ENCODE data around the gene DENND5A. TPM values are rescaled to one million over a fixed set of nuclear protein-coding genes. Genes with fewer than 3 reads are reported as not detected.

Gene DENND5A
- total RNA-seq, 4 donors from 2014 or later: 107 to 132 (median 111) TPM

GRCh38 chr11:9176550-9176949 is 88.6 kb downstream of the DENND5A start:
- no peak for TF ChIP-seq CTCF (IDR thresholded peaks at IDR 0.05; ENCODE audit: low read depth)

- TF ChIP-seq CTCF (IDR thresholded peaks at IDR 0.05; ENCODE audit: low read depth): no peak
These were observed 89.0 kb downstream of the DENND5A start for GRCh38 chr11:9176136-9176535.

GRCh38 chr11:9172389-9172788 is 92.8 kb downstream of the DENND5A start:
- no peak for TF ChIP-seq CTCF (IDR thresholded peaks at IDR 0.05; ENCODE audit: low read depth)

- TF ChIP-seq CTCF (IDR thresholded peaks at IDR 0.05; ENCODE audit: low read depth): no peak
These were observed 94.7 kb downstream of the DENND5A start for GRCh38 chr11:9170450-9170849.

- TF ChIP-seq CTCF (IDR thresholded peaks at IDR 0.05; ENCODE audit: low read depth): no peak
These were observed 95.4 kb downstream of the DENND5A start for GRCh38 chr11:9169595-9170295.

GRCh38 chr11:9160166-9160565 is 105.0 kb downstream of the DENND5A start:
- TF ChIP-seq CTCF (IDR thresholded peaks at IDR 0.05; ENCODE audit: low read depth): no peak

- no peak for TF ChIP-seq CTCF (IDR thresholded peaks at IDR 0.05; ENCODE audit: low read depth)
These were observed 106.2 kb downstream of the DENND5A start for GRCh38 chr11:9158898-9159391.

Data from subcutaneous adipose tissue (tissue), 4 donors.